ENCODE data around the gene NPPA. TPM values are rescaled to one million over a fixed set of nuclear protein-coding genes. Genes with fewer than 3 reads are reported as not detected.

Gene NPPA
- total RNA-seq, 6 experiments from 2014 or later = 0.27 to 2.3 (median 1.3) TPM; not detected in 2

DNA sequence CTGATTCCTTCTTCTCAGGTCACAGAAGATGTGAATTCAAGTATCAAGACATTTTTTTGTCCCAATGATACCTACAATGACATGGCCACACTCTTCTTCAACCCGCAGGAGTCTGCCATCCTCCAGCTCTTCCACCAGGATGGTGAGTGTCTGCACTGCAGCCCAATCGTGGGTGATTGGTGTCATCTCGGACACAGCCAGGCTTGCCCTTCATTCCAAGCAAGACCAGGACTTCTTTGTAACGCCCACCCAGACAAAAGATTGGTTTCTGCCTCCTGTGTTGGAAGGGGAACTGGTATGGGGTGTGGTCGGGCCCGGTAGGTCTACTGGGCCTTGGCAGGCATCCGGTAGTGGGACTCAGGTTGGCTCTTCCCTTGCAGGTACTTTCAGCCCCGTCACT, 14.1 kb downstream of the NPPA start:
- DNase-seq = no peak
- no peak for ATAC-seq
- intact Hi-C loops (cut with DNase I) = loop anchor here in 1 of 2 donors (10.0 kb wide), 1 partner anchor 131 kb away; no protein-coding TSS in a partner anchor
- no peak overlapping the region for H3K4me3 ChIP-seq
- H3K4me1 ChIP-seq = no peaks in the 10 kb centered on the region
- WGBS (ENCODE audit: insufficient coverage, low coverage, low lambda C conversion rate, missing lambda C conversion rate) = 66% methylated on average over 4 of the region's 8 CpGs
- peaks cover 2 to 82% (median 24%) of the 10 kb centered on the region in 4 donors for H3K36me3 ChIP-seq
- H3K9me3 ChIP-seq = no peaks in the 10 kb centered on the region
- H3K27ac ChIP-seq = no peak overlapping the region
- TF ChIP-seq, protein P1, sequence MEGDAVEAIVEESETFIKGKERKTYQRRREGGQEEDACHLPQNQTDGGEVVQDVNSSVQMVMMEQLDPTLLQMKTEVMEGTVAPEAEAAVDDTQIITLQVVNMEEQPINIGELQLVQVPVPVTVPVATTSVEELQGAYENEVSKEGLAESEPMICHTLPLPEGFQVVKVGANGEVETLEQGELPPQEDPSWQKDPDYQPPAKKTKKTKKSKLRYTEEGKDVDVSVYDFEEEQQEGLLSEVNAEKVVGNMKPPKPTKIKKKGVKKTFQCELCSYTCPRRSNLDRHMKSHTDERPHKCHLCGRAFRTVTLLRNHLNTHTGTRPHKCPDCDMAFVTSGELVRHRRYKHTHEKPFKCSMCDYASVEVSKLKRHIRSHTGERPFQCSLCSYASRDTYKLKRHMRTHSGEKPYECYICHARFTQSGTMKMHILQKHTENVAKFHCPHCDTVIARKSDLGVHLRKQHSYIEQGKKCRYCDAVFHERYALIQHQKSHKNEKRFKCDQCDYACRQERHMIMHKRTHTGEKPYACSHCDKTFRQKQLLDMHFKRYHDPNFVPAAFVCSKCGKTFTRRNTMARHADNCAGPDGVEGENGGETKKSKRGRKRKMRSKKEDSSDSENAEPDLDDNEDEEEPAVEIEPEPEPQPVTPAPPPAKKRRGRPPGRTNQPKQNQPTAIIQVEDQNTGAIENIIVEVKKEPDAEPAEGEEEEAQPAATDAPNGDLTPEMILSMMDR (IDR thresholded peaks at IDR 0.05) = no peak
- TF ChIP-seq POLR2A (IDR thresholded peaks at IDR 0.05) = no peak
- no peaks in the 10 kb centered on the region for H3K27me3 ChIP-seq

DNA sequence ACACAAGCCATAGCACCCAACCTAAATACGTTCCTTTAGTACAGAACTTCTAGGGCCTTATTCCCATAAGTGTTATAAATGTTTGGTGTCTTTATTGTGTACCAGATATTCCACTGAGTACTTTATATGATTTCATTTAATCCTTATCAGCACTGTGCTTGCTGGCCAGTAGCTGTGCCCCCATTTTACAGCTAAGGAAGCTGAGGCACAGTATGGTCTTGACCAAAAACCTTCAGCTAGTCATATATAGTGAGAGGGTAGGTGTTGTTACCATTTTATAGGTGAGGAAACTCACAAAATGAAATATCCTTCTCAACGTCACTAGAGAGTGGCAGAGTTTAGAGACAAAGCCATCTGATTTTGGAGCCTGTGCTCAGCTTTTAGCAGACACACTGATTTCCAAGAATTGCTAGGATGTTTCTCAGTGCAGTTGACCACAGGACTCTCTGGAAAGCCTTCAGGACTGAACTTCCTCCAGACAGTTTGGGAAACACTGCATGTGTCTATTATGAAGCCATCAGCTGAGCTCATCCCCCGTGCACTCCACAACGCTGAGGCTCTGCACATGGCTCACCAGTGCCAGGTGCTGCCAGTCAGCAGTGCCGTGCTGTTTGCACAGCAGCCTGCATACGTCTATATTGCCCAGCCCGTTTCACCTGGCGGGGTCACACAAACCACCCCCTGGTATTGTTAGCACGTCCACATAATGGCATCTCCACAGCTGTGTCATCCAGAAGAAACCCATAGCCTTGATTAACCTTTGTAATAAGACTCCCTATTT, 15.4 kb downstream of the NPPA start:
- Histone ChIP-seq H3K27ac (no peak overlapping the region), H3K9me3 (no peaks in the 10 kb centered on the region), H3K36me3 (peaks cover 2 to 83% (median 28%) of the 10 kb centered on the region in 4 donors), H3K4me1 (no peaks in the 10 kb centered on the region), H3K27me3 (no peaks in the 10 kb centered on the region), H3K4me3 (no peak overlapping the region)
- WGBS (ENCODE audit: insufficient coverage, low coverage, low lambda C conversion rate, missing lambda C conversion rate) = 71% methylated on average over 4 of the region's 9 CpGs
- ATAC-seq = no peak
- intact Hi-C loops (cut with DNase I) = loop anchor here in 1 of 2 donors (10.0 kb wide), 1 partner anchor 133 kb away; no protein-coding TSS in a partner anchor
- TF ChIP-seq, protein P1 (IDR thresholded peaks at IDR 0.05) = no peak
- no peak for TF ChIP-seq POLR2A (IDR thresholded peaks at IDR 0.05)
- DNase-seq = no peak

DNA sequence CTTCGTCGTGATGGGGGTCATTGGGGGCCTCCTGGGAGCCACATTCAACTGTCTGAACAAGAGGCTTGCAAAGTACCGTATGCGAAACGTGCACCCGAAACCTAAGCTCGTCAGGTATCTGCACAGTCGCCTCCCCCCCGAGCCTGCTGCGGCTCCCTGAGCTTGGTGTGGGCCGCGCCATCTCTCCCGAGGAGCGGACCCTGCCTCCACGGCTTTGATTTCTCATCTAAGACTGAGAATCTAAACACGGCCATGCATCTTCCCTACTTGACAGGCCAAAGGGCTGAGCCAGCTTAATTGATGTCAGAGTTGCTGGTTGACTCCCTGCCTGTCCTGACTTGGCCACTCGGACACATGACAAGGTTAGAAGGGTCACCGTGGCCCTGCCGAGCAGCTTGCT, 19.1 kb downstream of the NPPA start:
- no peaks in the 10 kb centered on the region for H3K9me3 ChIP-seq
- intact Hi-C loops (cut with DNase I) = no loop called here
- no peak overlapping the region for H3K4me3 ChIP-seq
- DNase-seq = no peak
- H3K4me1 ChIP-seq = no peaks in the 10 kb centered on the region
- TF ChIP-seq, protein P1 (IDR thresholded peaks at IDR 0.05) = no peak
- no peak for TF ChIP-seq POLR2A (IDR thresholded peaks at IDR 0.05)
- H3K27me3 ChIP-seq = no peaks in the 10 kb centered on the region
- ATAC-seq = no peak
- no peak overlapping the region for H3K27ac ChIP-seq
- H3K36me3 ChIP-seq = peaks cover under 1 to 81% (median 21%) of the 10 kb centered on the region in 4 donors
- WGBS (ENCODE audit: insufficient coverage, low coverage, low lambda C conversion rate, missing lambda C conversion rate) = no CpG with 5 or more reads among the region's 19 CpGs

DNA sequence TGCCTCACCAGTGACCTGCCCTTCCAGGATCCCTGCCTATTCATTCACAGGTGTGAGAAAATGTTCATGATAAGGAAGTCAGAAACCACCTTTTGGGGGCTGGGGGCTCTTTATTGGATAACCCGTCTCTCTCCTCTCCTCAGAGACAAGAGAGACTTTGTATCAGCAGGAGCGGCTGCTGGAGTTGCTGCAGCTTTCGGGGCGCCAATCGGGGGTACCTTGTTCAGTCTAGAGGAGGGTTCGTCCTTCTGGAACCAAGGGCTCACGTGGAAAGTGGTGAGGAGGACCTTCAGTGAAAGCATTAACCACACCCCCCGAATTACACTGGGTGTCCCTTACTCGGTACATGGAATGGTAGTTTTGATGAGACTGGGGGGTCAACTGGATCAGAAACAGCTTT, 20.6 kb downstream of the NPPA start:
- ATAC-seq (no peak), DNase-seq (no peak)
- intact Hi-C loops (cut with DNase I) = no loop called here
- H3K27me3 ChIP-seq = no peaks in the 10 kb centered on the region
- H3K36me3 ChIP-seq = peaks cover 0 to 83% (median 18%) of the 10 kb centered on the region in 4 donors
- no peaks in the 10 kb centered on the region for H3K4me1 ChIP-seq
- no peaks in the 10 kb centered on the region for H3K9me3 ChIP-seq
- WGBS (ENCODE audit: insufficient coverage, low coverage, low lambda C conversion rate, missing lambda C conversion rate) = 100% methylated on average over 1 of the region's 9 CpGs
- TF ChIP-seq, protein P1 (IDR thresholded peaks at IDR 0.05) = no peak
- TF ChIP-seq POLR2A (IDR thresholded peaks at IDR 0.05) = no peak
- no peak overlapping the region for H3K27ac ChIP-seq
- no peak overlapping the region for H3K4me3 ChIP-seq
